B cell (primary cell): ENCODE measurements around the gene FAM111A. TPM values are rescaled to one million over a fixed set of nuclear protein-coding genes. Genes with fewer than 3 reads are reported as not detected.

ENCODE experiments used
- ATAC-seq: fragments of 200-7000 bp; cut with Tn5 transposase; one replicate; pipeline ENCODE4 v1.10.0; 2021; ENCODE audit warnings: low read depth, mild to moderate bottlenecking, moderate number of reproducible peaks, moderate library complexity
- CTCF ChIA-PET: fragments of 350-600 bp; sonication (Branson Sonifier 250); formaldehyde crosslinking; loops from one replicate; lab custom pipeline; 2021; ENCODE audit warnings: antibody characterized with exemption, inconsistent platforms; lab: Charles Lee
- POLR2A ChIA-PET: fragments of 350-600 bp; sonication (Branson Sonifier 250); formaldehyde crosslinking; loops from one replicate; lab custom pipeline; 2021; ENCODE audit warnings: antibody characterized with exemption; lab: Charles Lee
- DNase-seq: peaks from one replicate; pipeline ENCODE4 v3.0.0; 2013
- H2AFZ ChIP-seq: 2 replicates; pipeline ENCODE4 v1.6.1; 2012; ENCODE audit warnings: mild to moderate bottlenecking, low read depth, low read length; ENCODE audit not compliant: insufficient read depth, poor library complexity, severe bottlenecking
- H3K27ac ChIP-seq, 2 donors: 1 replicate in 1 of 2; 2 replicates in 1 of 2; pipeline ENCODE4 v1.5.1; 2012 to 2013; ENCODE audit warnings: low read length in 2 of 2, mild to moderate bottlenecking in 2 of 2, moderate library complexity in 1 of 2
- H3K27me3 ChIP-seq, 4 experiments: fragments of 200-600 bp in 1 of 4; sonication (generic) in 1 of 4; replicated peaks in 1 of 4; 1 replicate in 2 of 4; 2 replicates in 2 of 4; pipeline versions ENCODE4 v1.6.1 to v1.7.0; 2013 to 2016; ENCODE audit warnings: low read length in 3 of 4, mild to moderate bottlenecking in 2 of 4, mixed read lengths in 1 of 4, moderate library complexity in 1 of 4; ENCODE audit not compliant: insufficient read depth in 4 of 4, control insufficient read depth in 3 of 4; ENCODE audit errors: control extremely low read depth in 1 of 4
- H3K36me3 ChIP-seq, 2 experiments: replicated peaks in 1 of 2; 1 replicate in 1 of 2; 2 replicates in 1 of 2; pipeline versions ENCODE4 v1.6.1 to v1.7.1; 2013; ENCODE audit warnings: low read length in 1 of 2; ENCODE audit not compliant: insufficient read depth in 2 of 2, control insufficient read depth in 1 of 2; ENCODE audit errors: control extremely low read depth in 1 of 2, extremely low read depth in 1 of 2
- H3K4me1 ChIP-seq, 2 donors: fragments of 200-600 bp in 1 of 2; sonication (generic) in 1 of 2; 1 replicate in 1 of 2; 2 replicates in 1 of 2; pipeline versions ENCODE4 v1.5.1 to v1.6.1; 2013 to 2017; ENCODE audit warnings: low read length in 2 of 2; ENCODE audit not compliant: control insufficient read depth in 2 of 2, insufficient read depth in 2 of 2
- H3K4me2 ChIP-seq: replicated peaks from 2 replicates; pipeline ENCODE3; 2012; ENCODE audit warnings: mild to moderate bottlenecking, low read depth, low read length; ENCODE audit not compliant: poor library complexity, severe bottlenecking
- H3K4me3 ChIP-seq, 5 experiments: fragments of 200-600 bp in 1 of 5; sonication (generic) in 1 of 5; 1 replicate in 3 of 5; 2 replicates in 2 of 5; pipeline versions ENCODE4 v1.5.1 to v1.7.0; 2011 to 2016; ENCODE audit warnings: low read length in 4 of 5, mild to moderate bottlenecking in 4 of 5, low read depth in 2 of 5, control low read depth in 1 of 5, moderate library complexity in 1 of 5; ENCODE audit not compliant: insufficient read depth in 1 of 5; ENCODE audit errors: control extremely low read depth in 1 of 5, extremely low read depth in 1 of 5
- H3K79me2 ChIP-seq: fragments of 200-600 bp; sonication (generic); one replicate; pipeline ENCODE4 v1.6.0; 2016; ENCODE audit warnings: low read length; ENCODE audit not compliant: control insufficient read depth, insufficient read depth
- H3K9ac ChIP-seq: fragments of 200-600 bp; sonication (generic); 2 replicates; pipeline ENCODE4 v1.6.1; 2017; ENCODE audit warnings: mild to moderate bottlenecking, low read length, moderate library complexity
- H3K9me3 ChIP-seq, 3 donors: one replicate each; pipeline versions ENCODE4 v1.6.1 to v1.7.1; 2013; ENCODE audit warnings: low read length in 2 of 3; ENCODE audit not compliant: control insufficient read depth in 2 of 3, insufficient read depth in 1 of 3; ENCODE audit errors: control extremely low read depth in 1 of 3
- H4K20me1 ChIP-seq: 2 replicates; pipeline ENCODE4 v1.6.0; 2012; ENCODE audit warnings: mild to moderate bottlenecking, low read length; ENCODE audit not compliant: insufficient read depth, control insufficient read depth, poor library complexity, severe bottlenecking
- H3K27ac Mint-ChIP-seq: one replicate; pipeline ENCODE4 v1.8.0; 2021; ENCODE audit warnings: mixed read lengths
- H3K27me3 Mint-ChIP-seq: one replicate; pipeline ENCODE4 v1.8.0; 2021; ENCODE audit warnings: mixed read lengths
- H3K4me1 Mint-ChIP-seq: one replicate; pipeline ENCODE4 v1.8.0; 2021; ENCODE audit warnings: mixed read lengths
- H3K4me3 Mint-ChIP-seq: one replicate; pipeline ENCODE4 v1.8.0; 2021; ENCODE audit warnings: mixed read lengths
- H3K9me3 Mint-ChIP-seq: one replicate; pipeline ENCODE4 v1.8.0; 2022; ENCODE audit warnings: mixed read lengths; ENCODE audit not compliant: insufficient read depth
- CTCF ChIP-seq: fragments of 200-600 bp; IDR thresholded peaks from one replicate; pipeline ENCODE4 v1.8.0; 2022; ENCODE audit warnings: antibody characterized with exemption, mild to moderate bottlenecking
- EZH2 ChIP-seq: IDR thresholded peaks from 2 replicates; pipeline ENCODE4 v1.6.1; 2012; ENCODE audit warnings: borderline replicate concordance, low read depth, mild to moderate bottlenecking, moderate library complexity, low read length; ENCODE audit not compliant: insufficient read depth, poor library complexity, severe bottlenecking
- WGBS: methylation state at CpG from one replicate; pipeline ENCODE4 v1.1.5; 2013; ENCODE audit warnings: missing lambda C conversion rate; ENCODE audit not compliant: insufficient coverage; 5-methylcytosine and 5-hydroxymethylcytosine counted together
- intact Hi-C: fragments of 100-400 bp; cut with micrococcal nuclease; formaldehyde crosslinking; loops from one replicate; pipeline ENCODE4 v1.10.0; 2022
- polyA plus RNA-seq: library from polyadenylated mRNA; depleted of rRNA; stranded (reverse); fragments of >200 nt; gene quantifications from 2 replicates; pipeline ENCODE4 v1.2.3, GENCODE V29; 2012
- total RNA-seq, 2 donors: library from RNA; stranded (reverse); fragments of 120-200 nt in 1 of 2; gene quantifications; 1 replicate in 1 of 2; 2 replicates in 1 of 2; pipeline versions ENCODE4 v1.2.3 to v1.2.4, GENCODE V29; 2013 to 2022

Gene FAM111A
- total and polyA plus RNA-seq, 2 donors (not counting 1 experiment from before 2014, with no cell fraction given), result 57.0 to 120 TPM

GRCh38 chr11:59152312-59152951 lies 9.8 kb downstream of the FAM111A start:
- Histone ChIP-seq H3K4me3 (peak overlapping the region in 3 of 5 experiments; percentile 8 to 45 (median 32)), H3K4me2 (peak overlapping the region; percentile 52), H3K79me2 (peaks cover 3% of the 10 kb centered on the region), H3K9ac (peak overlapping the region; percentile 57), H4K20me1 (no peaks in the 10 kb centered on the region), H3K4me1 (peaks cover 27 to 32% of the 10 kb centered on the region in 2 donors), H3K9me3 (no peaks in the 10 kb centered on the region), H3K27ac (peak overlapping the region; percentile 53 to 68), H3K36me3 (peaks cover 2 to 4% of the 10 kb centered on the region in 2 experiments), H2AFZ (peak overlapping the region; percentile 40), H3K27me3 (no peaks in the 10 kb centered on the region)
- CTCF ChIA-PET, result interaction anchor here (0.7 to 2.6 kb wide), 8 partner anchors 11 to 577 kb away, joined by 3 to 15 read pairs (median 4); partner anchors contain the start of genes FAM111A and LPXN
- H3K9me3 Mint-ChIP-seq, result no peaks in the 10 kb centered on the region
- H3K4me1 Mint-ChIP-seq, result peaks cover 50% of the 10 kb centered on the region
- no peak for TF ChIP-seq CTCF
- TF ChIP-seq EZH2, result no peak
- intact Hi-C loops, result loop anchor here (10.0 kb wide), 1 partner anchor 1358 kb away; no protein-coding TSS in a partner anchor
- 48% methylated on average over 5 of the region's 8 CpGs for WGBS
- ATAC-seq (peak; percentile 52), DNase-seq (peak; percentile 38)
- H3K27ac Mint-ChIP-seq, result peak overlapping the region; percentile 79
- H3K27me3 Mint-ChIP-seq, result no peaks in the 10 kb centered on the region
- peak overlapping the region; percentile 77 for H3K4me3 Mint-ChIP-seq
- POLR2A ChIA-PET, result interaction anchor here (0.6 kb wide), 1 partner anchor 57 kb away, joined by 4 read pairs; no protein-coding TSS in a partner anchor

- intact Hi-C loops, result loop anchor here (10.0 kb wide), 1 partner anchor 1360 kb away; no protein-coding TSS in a partner anchor
- Mint-ChIP-seq H3K9me3 (no peaks in the 10 kb centered on the region), H3K4me3 (no peak overlapping the region), H3K4me1 (peaks cover 42% of the 10 kb centered on the region), H3K27me3 (no peaks in the 10 kb centered on the region), H3K27ac (peak overlapping the region; percentile 11)
- no peaks in the 10 kb centered on the region for H3K27me3 ChIP-seq
- H4K20me1 ChIP-seq, result no peaks in the 10 kb centered on the region
- H3K4me1 ChIP-seq, result peaks cover 23 to 28% of the 10 kb centered on the region in 2 donors
- H3K4me2 ChIP-seq, result no peak overlapping the region
- no peak overlapping the region for H3K4me3 ChIP-seq
- no peak overlapping the region for H3K27ac ChIP-seq
- H3K79me2 ChIP-seq, result peaks cover 4% of the 10 kb centered on the region
- ATAC-seq, result no peak
- H3K9ac ChIP-seq, result no peak overlapping the region
- H3K9me3 ChIP-seq, result no peaks in the 10 kb centered on the region
- no peak for DNase-seq
- H2AFZ ChIP-seq, result no peak overlapping the region
- ChIA-PET CTCF (interaction anchor here (0.5 to 2.1 kb wide), 5 partner anchors 12 to 196 kb away, joined by 3 to 6 read pairs (median 4); partner anchors contain the start of gene FAM111A), POLR2A (no interaction called here)
- H3K36me3 ChIP-seq, result peaks cover 0 to 4% of the 10 kb centered on the region in 2 experiments
- no peak for TF ChIP-seq CTCF
- no peak for TF ChIP-seq EZH2
- 80% methylated on average over 3 of the region's 5 CpGs for WGBS
Measured at GRCh38 chr11:59154610-59155009, 12.0 kb downstream of the FAM111A start.
